OCI-M2 (cell line): ENCODE results near the gene CLPX.
"Not testable (repeated sequence)": the region's sequence is repeated elsewhere in the genome, so short reads cannot be mapped to it uniquely, and the experiment has no call there.

Experiments used
- DNase-seq: peaks from one replicate; lab custom pipeline; 2025; ENCODE audit not compliant: unreplicated experiment; lab: John Stamatoyannopoulos, UW

CLPX gene

GRCh38 chr15:65207280-65207840 is 22.2 kb upstream of the CLPX start:
- DNase-seq = no peak

- DNase-seq = no peak
Measured at GRCh38 chr15:65206750-65207149, 21.6 kb upstream of the CLPX start.

- no peak for DNase-seq
Measured at GRCh38 chr15:65204931-65205660, 20.0 kb upstream of the CLPX start.

- DNase-seq = no peak
Measured at GRCh38 chr15:65204236-65204930, 19.2 kb upstream of the CLPX start.

GRCh38 chr15:65201918-65202317 is 16.8 kb upstream of the CLPX start:
- DNase-seq = no peak

- DNase-seq = no peak
Measured at GRCh38 chr15:65198571-65198970, 13.4 kb upstream of the CLPX start.

GRCh38 chr15:65197337-65197645 is 12.1 kb upstream of the CLPX start:
- no peak for DNase-seq

- no peak for DNase-seq
Measured at GRCh38 chr15:65196637-65197336, 11.6 kb upstream of the CLPX start.

GRCh38 chr15:65195548-65195923 is 10.4 kb upstream of the CLPX start:
- no peak for DNase-seq

GRCh38 chr15:65194826-65195547 is 9.8 kb upstream of the CLPX start:
- DNase-seq = no peak

- DNase-seq = no peak
Measured at GRCh38 chr15:65192016-65192415, 6.9 kb upstream of the CLPX start.

GRCh38 chr15:65189102-65189740 is 4.1 kb upstream of the CLPX start:
- peak; percentile 7 for DNase-seq

- DNase-seq = not testable (repeated sequence)
Measured at GRCh38 chr15:65188472-65188871, 3.3 kb upstream of the CLPX start.

GRCh38 chr15:65184305-65184867 is 756 bp downstream of the CLPX start:
- DNase-seq = peak; percentile 0

GRCh38 chr15:65183865-65184159 is 1.3 kb downstream of the CLPX start:
- no peak for DNase-seq

- no peak for DNase-seq
Measured at GRCh38 chr15:65182538-65182937, 2.6 kb downstream of the CLPX start.

- not testable (repeated sequence) for DNase-seq
Measured at GRCh38 chr15:65181582-65182353, 3.4 kb downstream of the CLPX start.

- no peak for DNase-seq
Measured at GRCh38 chr15:65180167-65180566, 5.0 kb downstream of the CLPX start.

GRCh38 chr15:65177901-65178300 is 7.2 kb downstream of the CLPX start:
- DNase-seq = no peak

GRCh38 chr15:65176056-65176455 is 9.1 kb downstream of the CLPX start:
- no peak for DNase-seq
